NT2/D1 (cell line): Measurements from ENCODE around the gene TRAPPC2L.

Experiments used
- SUZ12 ChIP-seq: IDR thresholded peaks from 2 replicates; pipeline ENCODE4 v1.6.1; 2011; ENCODE audit not compliant: insufficient read length, insufficient read depth; ENCODE audit errors: extremely low read depth
- YY1 ChIP-seq: IDR thresholded peaks from 2 replicates; pipeline ENCODE4 v1.6.1; 2011; ENCODE audit not compliant: insufficient read length, insufficient read depth
- ZNF274 ChIP-seq: IDR thresholded peaks from 2 replicates; pipeline ENCODE4 v1.6.1; 2011; ENCODE audit warnings: mild to moderate bottlenecking, low read depth, low read length

DNA sequence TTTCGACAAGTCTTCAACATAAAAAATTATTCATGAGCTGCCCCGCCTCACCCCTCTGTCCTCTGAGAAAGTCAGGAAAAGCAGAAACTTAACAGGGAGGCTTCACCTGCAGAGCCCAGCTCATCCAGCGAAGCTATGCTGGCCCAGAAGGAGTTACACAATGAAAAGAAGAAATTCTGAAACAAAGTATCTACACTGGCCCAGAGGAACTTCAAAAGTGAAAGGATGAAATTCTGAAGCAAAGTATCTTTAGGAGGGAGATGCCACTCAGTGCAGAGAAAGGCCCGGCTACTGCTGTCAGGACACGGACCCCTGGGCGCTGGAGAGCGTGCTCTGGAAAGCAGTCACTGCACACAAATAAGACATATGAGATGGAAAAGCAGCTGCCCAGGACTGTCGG lies 1.8 kb upstream of the TRAPPC2L start:
- TF ChIP-seq YY1 (no peak), SUZ12 (no peak), ZNF274 (no peak)
